Measurements from ENCODE around the gene WNT7B.

Gene WNT7B

GRCh38 chr22:45994491-45995404, 17.8 kb upstream of the WNT7B start:
- DNase-seq: peak; percentile 7

- no peak for DNase-seq
These were observed 16.9 kb upstream of the WNT7B start for GRCh38 chr22:45993841-45994240.

GRCh38 chr22:45993143-45993692, 16.3 kb upstream of the WNT7B start:
- DNase-seq: no peak

- DNase-seq: no peak
These were observed 15.8 kb upstream of the WNT7B start for GRCh38 chr22:45992737-45993136.

- no peak for DNase-seq
These were observed 14.1 kb upstream of the WNT7B start for GRCh38 chr22:45991098-45991497.

GRCh38 chr22:45987136-45987861, 10.3 kb upstream of the WNT7B start:
- no peak for DNase-seq

- DNase-seq: no peak
These were observed 7.5 kb upstream of the WNT7B start for GRCh38 chr22:45984316-45984916.

- DNase-seq: no peak
These were observed 6.8 kb upstream of the WNT7B start for GRCh38 chr22:45983797-45984196.

GRCh38 chr22:45980761-45981160, 3.8 kb upstream of the WNT7B start:
- DNase-seq: no peak

- no peak for DNase-seq
These were observed 3.3 kb upstream of the WNT7B start for GRCh38 chr22:45980268-45980570.

- DNase-seq: no peak
These were observed 1.3 kb upstream of the WNT7B start for GRCh38 chr22:45978275-45978713.

GRCh38 chr22:45977551-45978274, 751 bp upstream of the WNT7B start:
- no peak for DNase-seq

- no peak for DNase-seq
These were observed 534 bp downstream of the WNT7B start for GRCh38 chr22:45976254-45977002.

GRCh38 chr22:45975164-45976161, 1.5 kb downstream of the WNT7B start:
- DNase-seq: no peak

GRCh38 chr22:45974498-45974897, 2.5 kb downstream of the WNT7B start:
- no peak for DNase-seq

- DNase-seq: no peak
These were observed 4.1 kb downstream of the WNT7B start for GRCh38 chr22:45972889-45973253.

GRCh38 chr22:45972091-45972888, 4.7 kb downstream of the WNT7B start:
- DNase-seq: no peak

GRCh38 chr22:45971408-45972028, 5.4 kb downstream of the WNT7B start:
- DNase-seq: no peak

- DNase-seq: no peak
These were observed 6.1 kb downstream of the WNT7B start for GRCh38 chr22:45970705-45971407.

Measured in NCI-H1092 (cell line).